Body of pancreas (tissue), 4 donors: ENCODE data around the gene ANKRD31. TPM values are rescaled to one million over a fixed set of nuclear protein-coding genes. Genes with fewer than 3 reads are reported as not detected.

Source experiments
- ATAC-seq: fragments of 150-250 bp; one replicate; pipeline ENCODE4 v1.9.1; 2016
- DNase-seq, 4 donors: peaks; one replicate each; pipeline ENCODE4 v3.0.0-alpha.2; 2019
- H3K27ac ChIP-seq, 4 donors: fragments of 200-600 bp; sonication (generic); 1 replicate in 3 of 4; 2 replicates in 1 of 4; pipeline versions ENCODE4 v1.5.1 to v1.6.1; 2016 to 2019; ENCODE audit warnings: mild to moderate bottlenecking in 1 of 4, mixed read lengths in 1 of 4, moderate library complexity in 1 of 4
- H3K27me3 ChIP-seq, 2 donors: fragments of 200-600 bp; sonication (generic); one replicate each; pipeline ENCODE4 v1.6.0; 2016; ENCODE audit warnings: mild to moderate bottlenecking in 1 of 2
- H3K36me3 ChIP-seq, 2 donors: fragments of 200-600 bp; sonication (generic); replicated peaks in 1 of 2; 2 replicates each; pipeline ENCODE4 v1.5.1; 2016; ENCODE audit warnings: low read depth in 2 of 2; ENCODE audit not compliant: insufficient read depth in 1 of 2
- H3K4me1 ChIP-seq: fragments of 200-600 bp; sonication (generic); one replicate; pipeline ENCODE4 v1.6.0; 2016
- H3K4me3 ChIP-seq, 2 donors: fragments of 200-600 bp; sonication (generic); 1 replicate in 1 of 2; 2 replicates in 1 of 2; pipeline ENCODE4 v1.5.1; 2016 to 2019
- H3K9me3 ChIP-seq, 3 donors: fragments of 200-600 bp; sonication (generic); 1 replicate in 2 of 3; 2 replicates in 1 of 3; pipeline ENCODE4 v1.5.1; 2016
- CTCF ChIP-seq, 7 experiments: fragments of 450-650 bp in 4 of 7; fragments of 200-600 bp in 3 of 7; sonication (generic) in 3 of 7; IDR thresholded peaks; one replicate each; pipeline ENCODE4 v1.5.1; 2016 to 2019; ENCODE audit warnings: antibody characterized with exemption in 7 of 7
- POLR2A ChIP-seq, 3 donors: fragments of 450-650 bp; IDR thresholded peaks; one replicate each; pipeline ENCODE4 v1.6.1; 2016; ENCODE audit warnings: antibody characterized with exemption in 3 of 3, mild to moderate bottlenecking in 2 of 3
- WGBS, 2 donors: methylation state at CpG; one replicate each; pipeline ENCODE4 v1.1.5; 2017; 5-methylcytosine and 5-hydroxymethylcytosine counted together
- intact Hi-C: fragments of 100-400 bp; cut with DNase I; formaldehyde crosslinking; loops from one replicate; pipeline ENCODE4 v1.15.1; 2023
- total RNA-seq, 2 donors: library from RNA; depleted of rRNA; stranded (reverse); fragments of >200 nt; gene quantifications; one replicate each; pipeline ENCODE4 v1.1.0, GENCODE V29; 2016

Gene ANKRD31
- total RNA-seq, 2 donors from 2014 or later, result 0.33 to 0.78 TPM

GRCh38 chr5:75046366-75047142 lies 190.1 kb downstream of the ANKRD31 start:
- no peak overlapping the region for H3K4me3 ChIP-seq
- no peak for ATAC-seq

GRCh38 chr5:75045071-75045470 lies 191.6 kb downstream of the ANKRD31 start:
- Histone ChIP-seq H3K27me3 (no peaks in the 10 kb centered on the region), H3K9me3 (no peaks in the 10 kb centered on the region), H3K4me1 (peaks cover 40% of the 10 kb centered on the region), H3K27ac (no peak overlapping the region), H3K4me3 (no peak overlapping the region), H3K36me3 (no peaks in the 10 kb centered on the region)
- intact Hi-C loops, result no loop called here
- 85 to 90% methylated on average over 2 of the region's 2 CpGs for WGBS, 2 donors
- no peak for DNase-seq
- TF ChIP-seq CTCF (IDR thresholded peaks at IDR 0.05) (no peak), POLR2A (IDR thresholded peaks at IDR 0.05) (no peak)
- ATAC-seq, result no peak

More at GRCh38 chr5:75046366-75047142, 190.1 kb downstream of the ANKRD31 start:
- Histone ChIP-seq H3K36me3 (no peaks in the 10 kb centered on the region), H3K9me3 (no peaks in the 10 kb centered on the region), H3K27me3 (no peaks in the 10 kb centered on the region), H3K27ac (peak overlapping the region in 2 of 4 donors; percentile 7 to 14), H3K4me1 (peaks cover 55% of the 10 kb centered on the region)
- WGBS, 2 donors, result 38 to 40% methylated on average over 10 of the region's 10 CpGs
- DNase-seq, result no peak
- intact Hi-C loops, result no loop called here
- TF ChIP-seq CTCF (IDR thresholded peaks at IDR 0.05) (no peak), POLR2A (IDR thresholded peaks at IDR 0.05) (no peak)

- no peak for ATAC-seq
- no peaks in the 10 kb centered on the region for H3K9me3 ChIP-seq
- WGBS, 2 donors, result 71 to 77% methylated on average over 7 of the region's 7 CpGs
- H3K36me3 ChIP-seq, result no peaks in the 10 kb centered on the region
- DNase-seq, result no peak
- H3K27me3 ChIP-seq, result no peaks in the 10 kb centered on the region
- H3K4me1 ChIP-seq, result peaks cover 34% of the 10 kb centered on the region
- peak overlapping the region in 1 of 4 donors; percentile 7 for H3K27ac ChIP-seq
- TF ChIP-seq POLR2A (IDR thresholded peaks at IDR 0.05), result no peak
- TF ChIP-seq CTCF (IDR thresholded peaks at IDR 0.05), result no peak
- intact Hi-C loops, result no loop called here
- no peak overlapping the region for H3K4me3 ChIP-seq
Observed at GRCh38 chr5:75044406-75044805, 192.3 kb downstream of the ANKRD31 start.

- Histone ChIP-seq H3K27ac (peak overlapping the region in 1 of 4 donors; percentile 7), H3K4me3 (no peak overlapping the region), H3K27me3 (no peaks in the 10 kb centered on the region), H3K36me3 (no peaks in the 10 kb centered on the region), H3K9me3 (no peaks in the 10 kb centered on the region), H3K4me1 (peaks cover 28% of the 10 kb centered on the region)
- 79 to 83% methylated on average over 7 of the region's 7 CpGs for WGBS, 2 donors
- intact Hi-C loops, result no loop called here
- TF ChIP-seq POLR2A (IDR thresholded peaks at IDR 0.05), result no peak
- no peak for TF ChIP-seq CTCF (IDR thresholded peaks at IDR 0.05)
- ATAC-seq, result no peak
- no peak for DNase-seq
Observed at GRCh38 chr5:75043633-75044264, 192.9 kb downstream of the ANKRD31 start.
